Subcutaneous abdominal adipose tissue (tissue), 5 donors: Measurements from ENCODE around the gene ADD2.

ENCODE experiments used
- H3K27ac ChIP-seq: one replicate; pipeline ENCODE4 v1.7.0; 2013; ENCODE audit warnings: low read depth, mild to moderate bottlenecking, inconsistent platforms, low read length, moderate library complexity
- H3K27me3 ChIP-seq, 5 donors: one replicate each; pipeline ENCODE4 v1.7.0; 2013; ENCODE audit warnings: low read length in 5 of 5, inconsistent platforms in 1 of 5; ENCODE audit not compliant: control insufficient read depth in 5 of 5, insufficient read depth in 4 of 5
- H3K36me3 ChIP-seq, 5 donors: one replicate each; pipeline ENCODE4 v1.7.0; 2013; ENCODE audit warnings: low read length in 5 of 5; ENCODE audit not compliant: control insufficient read depth in 5 of 5, insufficient read depth in 5 of 5
- H3K4me1 ChIP-seq, 5 donors: one replicate each; pipeline ENCODE4 v1.7.0; 2013; ENCODE audit warnings: low read length in 5 of 5, mild to moderate bottlenecking in 3 of 5, moderate library complexity in 1 of 5; ENCODE audit not compliant: control insufficient read depth in 5 of 5, insufficient read depth in 5 of 5
- H3K4me3 ChIP-seq, 5 donors: one replicate each; pipeline ENCODE4 v1.7.0; 2013; ENCODE audit warnings: low read length in 5 of 5, low read depth in 1 of 5
- H3K9ac ChIP-seq, 5 donors: one replicate each; pipeline ENCODE4 v1.7.0; 2013; ENCODE audit warnings: low read length in 5 of 5, mild to moderate bottlenecking in 4 of 5, moderate library complexity in 3 of 5
- H3K9me3 ChIP-seq, 5 donors: one replicate each; pipeline ENCODE4 v1.7.0; 2013; ENCODE audit warnings: low read length in 5 of 5; ENCODE audit not compliant: control insufficient read depth in 5 of 5
- donor health status: healthy.
- donor health status: healthy.
- donor health status: healthy.
- donor health status: healthy.
- donor health status: healthy.

Gene ADD2

GRCh38 chr2:70613521-70613920 lies 154.5 kb downstream of the ADD2 start:
- no peak overlapping the region for H3K4me3 ChIP-seq
- no peaks in the 10 kb centered on the region for H3K36me3 ChIP-seq
- H3K27me3 ChIP-seq: peaks cover 3 to 5% (median 4%) of the 10 kb centered on the region in 5 donors
- H3K9ac ChIP-seq: no peak overlapping the region
- no peaks in the 10 kb centered on the region for H3K4me1 ChIP-seq
- H3K27ac ChIP-seq: no peak overlapping the region
- H3K9me3 ChIP-seq: no peaks in the 10 kb centered on the region

GRCh38 chr2:70612574-70612973 lies 155.4 kb downstream of the ADD2 start:
- Histone ChIP-seq H3K27me3 (peaks cover 3 to 5% (median 4%) of the 10 kb centered on the region in 5 donors), H3K27ac (no peak overlapping the region), H3K36me3 (no peaks in the 10 kb centered on the region), H3K9ac (no peak overlapping the region), H3K9me3 (no peaks in the 10 kb centered on the region), H3K4me1 (no peaks in the 10 kb centered on the region), H3K4me3 (no peak overlapping the region)

- Histone ChIP-seq H3K4me3 (no peak overlapping the region), H3K36me3 (no peaks in the 10 kb centered on the region), H3K27me3 (peaks cover 3 to 4% (median 3%) of the 10 kb centered on the region in 5 donors), H3K9ac (no peak overlapping the region), H3K27ac (no peak overlapping the region), H3K4me1 (no peaks in the 10 kb centered on the region), H3K9me3 (no peaks in the 10 kb centered on the region)
These were observed 159.6 kb downstream of the ADD2 start for GRCh38 chr2:70608373-70608772.

GRCh38 chr2:70607121-70607561 lies 160.9 kb downstream of the ADD2 start:
- no peak overlapping the region for H3K9ac ChIP-seq
- H3K9me3 ChIP-seq: no peaks in the 10 kb centered on the region
- H3K36me3 ChIP-seq: no peaks in the 10 kb centered on the region
- H3K4me1 ChIP-seq: no peaks in the 10 kb centered on the region
- H3K27ac ChIP-seq: no peak overlapping the region
- no peak overlapping the region for H3K4me3 ChIP-seq
- H3K27me3 ChIP-seq: peaks cover 0 to 4% (median 3%) of the 10 kb centered on the region in 5 donors
